22Rv1 (cell line): ENCODE results near the gene WNK3.

Experiments
- H3K27ac ChIP-seq: fragments of 450-650 bp; 2 replicates; pipeline ENCODE4 v1.5.1; 2017
- CTCF ChIP-seq: fragments of 450-650 bp; IDR thresholded peaks from 2 replicates; pipeline ENCODE4 v1.5.1; 2017; ENCODE audit warnings: mild to moderate bottlenecking
- ZFX ChIP-seq: fragments of 450-650 bp; IDR thresholded peaks from 2 replicates; pipeline ENCODE4 v1.6.1; 2017; ENCODE audit warnings: antibody characterized with exemption, borderline replicate concordance

The WNK3 gene

GRCh38 chrX:54291758-54292157 is 66.1 kb downstream of the WNK3 start:
- TF ChIP-seq CTCF (no peak), ZFX (no peak)
- H3K27ac ChIP-seq: no peak overlapping the region

GRCh38 chrX:54288968-54289367 is 68.9 kb downstream of the WNK3 start:
- TF ChIP-seq ZFX: no peak
- no peak for TF ChIP-seq CTCF
- no peak overlapping the region for H3K27ac ChIP-seq

GRCh38 chrX:54288277-54288676 is 69.6 kb downstream of the WNK3 start:
- no peak for TF ChIP-seq CTCF
- TF ChIP-seq ZFX: no peak
- H3K27ac ChIP-seq: no peak overlapping the region

GRCh38 chrX:54281676-54282075 is 76.2 kb downstream of the WNK3 start:
- H3K27ac ChIP-seq: no peak overlapping the region
- TF ChIP-seq CTCF (no peak), ZFX (no peak)

GRCh38 chrX:54280466-54280865 is 77.4 kb downstream of the WNK3 start:
- H3K27ac ChIP-seq: no peak overlapping the region
- TF ChIP-seq ZFX: no peak

GRCh38 chrX:54271664-54272063 is 86.2 kb downstream of the WNK3 start:
- no peak overlapping the region for H3K27ac ChIP-seq
- TF ChIP-seq CTCF: no peak
- TF ChIP-seq ZFX: no peak

- no peak overlapping the region for H3K27ac ChIP-seq
- TF ChIP-seq CTCF: peak; percentile 47
- TF ChIP-seq ZFX: no peak
Observed at GRCh38 chrX:54248309-54248708, 109.5 kb downstream of the WNK3 start.

GRCh38 chrX:54246866-54247265 is 111.0 kb downstream of the WNK3 start:
- no peak for TF ChIP-seq ZFX
- TF ChIP-seq CTCF: no peak

More at GRCh38 chrX:54246866-54247265, 111.0 kb downstream of the WNK3 start:
- H3K27ac ChIP-seq: no peak overlapping the region
